GM21619 (cell line): Measurements from ENCODE around the gene ALDH7A1.
A peak's percentile ranks its signal among the peaks of the same experiment; 100 is the strongest.

Source experiments
- ATAC-seq: cut with Tn5 transposase; IDR thresholded peaks from one replicate; pipeline ENCODE4 v1.9.1; 2021; ENCODE audit not compliant: unreplicated experiment

Gene ALDH7A1

GRCh38 chr5:126512451-126512850, 82.6 kb downstream of the ALDH7A1 start:
- no peak for ATAC-seq

- ATAC-seq: no peak
Measured at GRCh38 chr5:126511961-126512360, 83.1 kb downstream of the ALDH7A1 start.

- no peak for ATAC-seq
Measured at GRCh38 chr5:126509339-126509738, 85.7 kb downstream of the ALDH7A1 start.

GRCh38 chr5:126508962-126509279, 86.1 kb downstream of the ALDH7A1 start:
- ATAC-seq: no peak

GRCh38 chr5:126508251-126508961, 86.6 kb downstream of the ALDH7A1 start:
- no peak for ATAC-seq

- no peak for ATAC-seq
Measured at GRCh38 chr5:126506079-126506478, 88.9 kb downstream of the ALDH7A1 start.

- ATAC-seq: no peak
Measured at GRCh38 chr5:126503602-126504104, 91.4 kb downstream of the ALDH7A1 start.

GRCh38 chr5:126501448-126501847, 93.6 kb downstream of the ALDH7A1 start:
- ATAC-seq: no peak

GRCh38 chr5:126499853-126500342, 95.1 kb downstream of the ALDH7A1 start:
- peak; percentile 67 for ATAC-seq

GRCh38 chr5:126499278-126499677, 95.7 kb downstream of the ALDH7A1 start:
- no peak for ATAC-seq

GRCh38 chr5:126497506-126497905, 97.5 kb downstream of the ALDH7A1 start:
- ATAC-seq: no peak

- ATAC-seq: no peak
Measured at GRCh38 chr5:126494393-126494792, 100.6 kb downstream of the ALDH7A1 start.

GRCh38 chr5:126492939-126493338, 102.1 kb downstream of the ALDH7A1 start:
- no peak for ATAC-seq

- ATAC-seq: no peak
Measured at GRCh38 chr5:126490167-126490940, 104.7 kb downstream of the ALDH7A1 start.

- ATAC-seq: no peak
Measured at GRCh38 chr5:126488443-126489065, 106.5 kb downstream of the ALDH7A1 start.

- ATAC-seq: no peak
Measured at GRCh38 chr5:126487596-126487995, 107.4 kb downstream of the ALDH7A1 start.

GRCh38 chr5:126486332-126486731, 108.7 kb downstream of the ALDH7A1 start:
- no peak for ATAC-seq

- no peak for ATAC-seq
Measured at GRCh38 chr5:126484253-126484652, 110.8 kb downstream of the ALDH7A1 start.

- ATAC-seq: no peak
Measured at GRCh38 chr5:126483156-126483555, 111.9 kb downstream of the ALDH7A1 start.

- ATAC-seq: no peak
Measured at GRCh38 chr5:126482591-126482990, 112.4 kb downstream of the ALDH7A1 start.

- ATAC-seq: no peak
Measured at GRCh38 chr5:126481243-126481642, 113.8 kb downstream of the ALDH7A1 start.
